H1 (cell line): ENCODE data around the gene RNASE7. TPM values are rescaled to one million over a fixed set of nuclear protein-coding genes. Genes with fewer than 3 reads are reported as not detected.

ENCODE experiments used
- CTCF ChIA-PET: fragments of 300-600 bp; sonication (Branson Sonifier 250); formaldehyde crosslinking; loops from one replicate; lab custom pipeline; 2021; ENCODE audit not compliant: partially characterized antibody; lab: Charles Lee
- POLR2A ChIA-PET: fragments of 300-600 bp; sonication (Branson Sonifier 250); formaldehyde crosslinking; loops from one replicate; lab custom pipeline; 2021; ENCODE audit warnings: inconsistent platforms; ENCODE audit not compliant: partially characterized antibody; lab: Charles Lee
- DNase-seq, 2 experiments: peaks; one replicate each; pipeline versions ENCODE4 v3.0.0 to v3.0.0-alpha.2; 2010 to 2022; ENCODE audit warnings: low spot score in 2 of 2, low read depth in 1 of 2, mixed read lengths in 1 of 2
- FAIRE-seq: peaks from 2 replicates; lab custom pipeline; 2011; peaks lifted over from hg19 to GRCh38; lab: Jason Lieb, UNC
- H2AFZ ChIP-seq: 2 replicates; pipeline ENCODE4 v1.8.1; 2012; ENCODE audit warnings: low read length, inconsistent platforms
- H2AK5ac ChIP-seq: 2 replicates; pipeline ENCODE4 v1.6.1; 2013; ENCODE audit warnings: low read depth, low read length
- H2BK120ac ChIP-seq: replicated peaks from 2 replicates; pipeline ENCODE3; 2013; ENCODE audit warnings: low read depth, low read length, inconsistent platforms
- H2BK12ac ChIP-seq: 2 replicates; pipeline ENCODE4 v1.6.1; 2013; ENCODE audit warnings: low read depth, low read length
- H2BK15ac ChIP-seq: 2 replicates; pipeline ENCODE4 v1.6.1; 2013; ENCODE audit warnings: low read length
- H2BK20ac ChIP-seq: 2 replicates; pipeline ENCODE4 v1.6.1; 2013; ENCODE audit warnings: low read length
- H2BK5ac ChIP-seq: 2 replicates; pipeline ENCODE4 v1.6.1; 2013; ENCODE audit warnings: low read depth, low read length
- H3K14ac ChIP-seq: 2 replicates; pipeline ENCODE4 v1.6.1; 2013; ENCODE audit warnings: inconsistent platforms; ENCODE audit not compliant: insufficient read length
- H3K18ac ChIP-seq: 2 replicates; pipeline ENCODE4 v1.6.1; 2013; ENCODE audit warnings: low read length; ENCODE audit errors: extremely low read depth
- H3K23ac ChIP-seq: 2 replicates; pipeline ENCODE4 v1.6.1; 2013; ENCODE audit warnings: inconsistent platforms; ENCODE audit not compliant: insufficient read length
- H3K23me2 ChIP-seq: 2 replicates; pipeline ENCODE4 v1.6.1; 2013; ENCODE audit warnings: low read depth, low read length
- H3K27ac ChIP-seq: 2 replicates; pipeline ENCODE4 v1.6.1; 2011; ENCODE audit warnings: low read depth, low read length, inconsistent platforms
- H3K27me3 ChIP-seq, 4 experiments: replicated peaks in 1 of 4; 1 replicate in 1 of 4; 2 replicates in 3 of 4; pipeline versions ENCODE4 v1.6.1 to v1.8.1; 2011 to 2013; ENCODE audit warnings: low read length in 3 of 4, mild to moderate bottlenecking in 3 of 4, inconsistent platforms in 2 of 4, mixed read lengths in 2 of 4, moderate library complexity in 1 of 4; ENCODE audit not compliant: control insufficient read depth in 3 of 4, insufficient read depth in 3 of 4; ENCODE audit errors: extremely low read depth in 1 of 4
- H3K36me3 ChIP-seq, 4 experiments: 2 replicates each; pipeline versions ENCODE4 v1.6.1 to v1.8.1; 2011 to 2013; ENCODE audit warnings: mild to moderate bottlenecking in 4 of 4, low read length in 3 of 4, moderate library complexity in 2 of 4, control low read depth in 1 of 4, inconsistent platforms in 1 of 4; ENCODE audit not compliant: insufficient read depth in 4 of 4, control insufficient read depth in 2 of 4
- H3K4ac ChIP-seq: replicated peaks from 2 replicates; pipeline ENCODE3; 2013; ENCODE audit warnings: low read length, low read depth, mixed read lengths, inconsistent platforms; ENCODE audit not compliant: insufficient read length
- H3K4me1 ChIP-seq, 4 experiments: replicated peaks in 1 of 4; 1 replicate in 1 of 4; 2 replicates in 3 of 4; pipeline versions ENCODE4 v1.6.1 to v1.8.1; 2011 to 2013; ENCODE audit warnings: low read length in 3 of 4, inconsistent platforms in 2 of 4, mixed read lengths in 1 of 4; ENCODE audit not compliant: insufficient read depth in 4 of 4, control insufficient read depth in 3 of 4
- H3K4me2 ChIP-seq, 2 experiments: 2 replicates each; pipeline versions ENCODE4 v1.6.1 to v1.8.1; 2011 to 2013; ENCODE audit warnings: low read depth in 2 of 2, low read length in 2 of 2, control low read depth in 1 of 2, inconsistent platforms in 1 of 2, mild to moderate bottlenecking in 1 of 2; ENCODE audit not compliant: insufficient read depth in 1 of 2
- H3K4me3 ChIP-seq, 4 experiments: fragments of 200-600, 300-600 bp in 1 of 4; sonication (generic), shearing (Covaris generic), sonication (Bioruptor Twin) in 1 of 4; 2 replicates each; pipeline versions ENCODE4 v1.5.1 to v1.8.1; 2011 to 2016; ENCODE audit warnings: low read length in 4 of 4, low read depth in 3 of 4, control low read depth in 2 of 4, inconsistent platforms in 2 of 4, mild to moderate bottlenecking in 2 of 4, mixed read lengths in 1 of 4, moderate library complexity in 1 of 4; ENCODE audit not compliant: insufficient read depth in 2 of 4; ENCODE audit errors: extremely low read depth in 1 of 4
- H3K56ac ChIP-seq: replicated peaks from 2 replicates; pipeline ENCODE3; 2013; ENCODE audit warnings: low read depth, mild to moderate bottlenecking, mixed read lengths, low read length, inconsistent platforms; ENCODE audit not compliant: insufficient read length
- H3K79me1 ChIP-seq: 2 replicates; pipeline ENCODE4 v1.6.1; 2013; ENCODE audit warnings: low read depth, low read length, control low read depth
- H3K79me2 ChIP-seq, 2 experiments: 2 replicates each; pipeline versions ENCODE4 v1.6.1 to v1.8.1; 2012 to 2013; ENCODE audit warnings: low read length in 2 of 2, mild to moderate bottlenecking in 2 of 2, inconsistent platforms in 1 of 2; ENCODE audit not compliant: insufficient read depth in 2 of 2, control insufficient read depth in 1 of 2
- H3K9ac ChIP-seq, 4 experiments: replicated peaks in 1 of 4; 1 replicate in 1 of 4; 2 replicates in 3 of 4; pipeline versions ENCODE4 v1.6.1 to v1.8.1; 2011 to 2013; ENCODE audit warnings: low read depth in 3 of 4, low read length in 3 of 4, control low read depth in 2 of 4, mild to moderate bottlenecking in 2 of 4, moderate library complexity in 2 of 4, inconsistent platforms in 1 of 4; ENCODE audit errors: extremely low read depth in 1 of 4
- H3K9me3 ChIP-seq, 2 experiments: 2 replicates each; pipeline versions ENCODE4 v1.6.1 to v1.8.1; 2012 to 2013; ENCODE audit warnings: mild to moderate bottlenecking in 2 of 2, moderate library complexity in 2 of 2, control low read depth in 1 of 2, inconsistent platforms in 1 of 2, low read depth in 1 of 2, low read length in 1 of 2, mixed read lengths in 1 of 2; ENCODE audit not compliant: insufficient read depth in 2 of 2
- H4K20me1 ChIP-seq, 2 experiments: replicated peaks in 1 of 2; 2 replicates each; pipeline versions ENCODE3 to v1.8.1; 2011 to 2013; ENCODE audit warnings: inconsistent platforms in 2 of 2, low read length in 2 of 2, mild to moderate bottlenecking in 1 of 2; ENCODE audit not compliant: insufficient read depth in 2 of 2, control insufficient read depth in 1 of 2
- H4K5ac ChIP-seq: 2 replicates; pipeline ENCODE4 v1.6.1; 2013; ENCODE audit warnings: low read length, low read depth, mixed read lengths, inconsistent platforms; ENCODE audit not compliant: insufficient read length
- H4K8ac ChIP-seq: 2 replicates; pipeline ENCODE4 v1.8.0; 2013; ENCODE audit warnings: mild to moderate bottlenecking, moderate library complexity, low read length, inconsistent platforms; ENCODE audit not compliant: insufficient read depth; ENCODE audit errors: extremely low read depth
- H4K91ac ChIP-seq: replicated peaks from 2 replicates; pipeline ENCODE3; 2013; ENCODE audit warnings: low read length, mixed read lengths, inconsistent platforms; ENCODE audit not compliant: insufficient read length
- CBX8 ChIP-seq: fragments of 300-800, 300-1000 bp; sonication (generic); IDR thresholded peaks from 2 replicates; pipeline ENCODE4 v1.7.1; 2016; ENCODE audit warnings: low read depth, low read length, borderline replicate concordance
- CHD1 ChIP-seq: IDR thresholded peaks from 2 replicates; pipeline ENCODE4 v1.6.1; 2012; ENCODE audit warnings: low read depth, low read length, improper control_type of control experiment
- EGR1 ChIP-seq: IDR thresholded peaks from 2 replicates; pipeline ENCODE4 v1.6.1; 2011; ENCODE audit warnings: low read depth, low read length, borderline replicate concordance
- JUND ChIP-seq: IDR thresholded peaks from 2 replicates; pipeline ENCODE4 v1.6.1; 2011; ENCODE audit warnings: mild to moderate bottlenecking, improper control_type of control experiment, low read length
- POLR2A ChIP-seq, 2 experiments: IDR thresholded peaks; 1 replicate in 1 of 2; 2 replicates in 1 of 2; pipeline ENCODE4 v1.6.1; 2011; ENCODE audit warnings: low read depth in 2 of 2, low read length in 2 of 2, mild to moderate bottlenecking in 2 of 2; ENCODE audit errors: control extremely low read depth in 1 of 2
- POU5F1 ChIP-seq: IDR thresholded peaks from 2 replicates; pipeline ENCODE4 v1.6.1; 2011; ENCODE audit warnings: low read depth, mild to moderate bottlenecking, low read length, moderate library complexity
- RBBP5 ChIP-seq: IDR thresholded peaks from 2 replicates; pipeline ENCODE4 v1.7.1; 2012; ENCODE audit warnings: low read depth, mild to moderate bottlenecking, inconsistent platforms, low read length, moderate library complexity, borderline replicate concordance
- RFX5 ChIP-seq: IDR thresholded peaks from 2 replicates; pipeline ENCODE4 v1.6.1; 2011; ENCODE audit warnings: low read depth, low read length, improper control_type of control experiment, borderline replicate concordance
- SAP30 ChIP-seq: fragments of 300-600 bp; sonication (generic); IDR thresholded peaks from 2 replicates; pipeline ENCODE4 v1.7.1; 2012; ENCODE audit warnings: low read length, moderate library complexity, mild to moderate bottlenecking, inconsistent platforms; ENCODE audit not compliant: insufficient read depth, insufficient replicate concordance
- SIRT6 ChIP-seq: IDR thresholded peaks from one replicate; pipeline ENCODE4 v1.7.1; 2012; ENCODE audit warnings: low read length, inconsistent platforms
- SUZ12 ChIP-seq: fragments of 200-600 bp; sonication (generic); IDR thresholded peaks from 2 replicates; pipeline ENCODE4 v1.6.1; 2012; ENCODE audit warnings: mild to moderate bottlenecking, inconsistent platforms, low read length, moderate library complexity, mixed read lengths
- WGBS, 2 experiments: shearing (Covaris generic) in 1 of 2; methylation state at CpG; one replicate each; pipeline versions ENCODE4 v1.1.6 to v1.1.7; 2013 to 2015; ENCODE audit warnings: low lambda C conversion rate in 2 of 2, mixed read lengths in 2 of 2, inconsistent platforms in 1 of 2, low coverage in 1 of 2, missing lambda C conversion rate in 1 of 2; ENCODE audit not compliant: insufficient replicate concordance in 2 of 2, insufficient coverage in 1 of 2, insufficient read length in 1 of 2; ENCODE audit errors: extremely low coverage in 1 of 2, missing lambda C conversion rate in 1 of 2; 5-methylcytosine and 5-hydroxymethylcytosine counted together
- polyA plus RNA-seq, 7 experiments: library from polyadenylated mRNA; depleted of rRNA in 3 of 7; stranded (reverse) in 5 of 7; unstranded in 2 of 7; fragments of >200 nt in 5 of 7; fragments of 200-250 nt in 2 of 7; gene quantifications; 1 replicate in 5 of 7; 2 replicates in 1 of 7; 4 replicates in 1 of 7; pipeline versions ENCODE4 v1.2.1 to v1.2.3, GENCODE V29; 2011 to 2013; ENCODE audit warnings: missing spikeins in 2 of 7, mixed read lengths in 2 of 7
- total RNA-seq: library from RNA; stranded (reverse); fragmentation: NEBNext Ultra II Directional; extraction: Animal tissue kit (Norgen Biotek cat#: 25700); gene quantifications from 2 replicates; pipeline ENCODE4 v1.2.1, GENCODE V29; 2021

Gene RNASE7
- total and polyA plus RNA-seq, 2 of the 8 experiments (the other 6 are each of a cell fraction or from before 2014, with no cell fraction given), result not detected

- H3K4ac ChIP-seq, result no peak overlapping the region
- no peak for TF ChIP-seq SIRT6
- TF ChIP-seq RFX5, result no peak
- no peak for TF ChIP-seq RBBP5
- no peak for TF ChIP-seq CHD1
- no peak for TF ChIP-seq CBX8
- TF ChIP-seq SAP30, result no peak
- TF ChIP-seq POLR2A (IDR thresholded peaks at IDR 0.05; ENCODE audit: control extremely low read depth in 1 of 2, low read depth in 2 of 2, low read length in 2 of 2), result no peak
- no peak for TF ChIP-seq SUZ12
- no peak for TF ChIP-seq JUND
- no peak for TF ChIP-seq POU5F1
- TF ChIP-seq EGR1, result no peak
Measured at GRCh38 chr14:21032326-21033132, 9.6 kb upstream of the RNASE7 start.

More at GRCh38 chr14:21032326-21033132, 9.6 kb upstream of the RNASE7 start:
- Histone ChIP-seq H4K20me1 (no peaks in the 10 kb centered on the region), H3K9me3 (no peaks in the 10 kb centered on the region), H3K23ac (no peak overlapping the region), H2BK12ac (no peak overlapping the region), H3K27ac (no peak overlapping the region), H4K8ac (no peak overlapping the region), H3K23me2 (no peaks in the 10 kb centered on the region; the same call in 1 of the 2 replicates), H3K4me3 (no peak overlapping the region), H2BK20ac (no peak overlapping the region), H3K27me3 (no peaks in the 10 kb centered on the region), H3K4me1 (no peaks in the 10 kb centered on the region), H2BK5ac (no peak overlapping the region), H3K9ac (no peak overlapping the region), H3K79me2 (no peaks in the 10 kb centered on the region), H4K91ac (no peak overlapping the region), H2BK15ac (no peak overlapping the region), H3K56ac (no peak overlapping the region), H3K14ac (no peak overlapping the region), H3K4me2 (no peak overlapping the region), H3K36me3 (no peaks in the 10 kb centered on the region), H3K79me1 (no peaks in the 10 kb centered on the region), H2BK120ac (no peak overlapping the region), H4K5ac (no peak overlapping the region), H2AK5ac (no peak overlapping the region), H3K18ac (no peak overlapping the region), H2AFZ (no peak overlapping the region)
- ChIA-PET POLR2A (interaction anchor here (0.6 to 2.2 kb wide), 3 partner anchors 8 to 34 kb away, joined by 3 to 9 read pairs (median 3); partner anchors contain the start of gene NDRG2), CTCF (interaction anchor here (0.8 to 8.8 kb wide), 11 partner anchors 8 to 72 kb away, joined by 3 to 152 read pairs (median 5); partner anchors contain the start of gene NDRG2)
- 77% methylated on average over 5 of the region's 5 CpGs; no CpG with 5 or more reads in 1 of the 2 experiments for WGBS, 2 experiments
- no peak for FAIRE-seq
- no peak for DNase-seq
